Neural cell (in vitro differentiated cells): ENCODE results near the gene TNFRSF14. TPM values are rescaled to one million over a fixed set of nuclear protein-coding genes. Genes with fewer than 3 reads are reported as not detected.
"Not testable (repeated sequence)": the region's sequence is repeated elsewhere in the genome, so short reads cannot be mapped to it uniquely, and the experiment has no call there.

Experiments used
- H2AFZ ChIP-seq: fragments of 200-600, 300-800 bp; sonication (generic), shearing (Covaris generic); 2 replicates; pipeline ENCODE4 v1.6.0; 2014; ENCODE audit warnings: low read depth, mild to moderate bottlenecking, antibody characterized with exemption, low read length, moderate library complexity
- H3F3A ChIP-seq: fragments of 200-600 bp; shearing (Covaris generic); 2 replicates; pipeline ENCODE4 v1.6.1; 2016; ENCODE audit warnings: mild to moderate bottlenecking, moderate library complexity, mixed read lengths, antibody characterized with exemption, low read length; ENCODE audit not compliant: insufficient read depth, poor library complexity, severe bottlenecking
- H3K27ac ChIP-seq: fragments of 200-600, 300-800 bp; sonication (generic), shearing (Covaris generic); 2 replicates; pipeline ENCODE4 v1.5.1; 2014; ENCODE audit warnings: mild to moderate bottlenecking, low read length, moderate library complexity
- H3K27me3 ChIP-seq: fragments of 300-800, 200-600 bp; sonication (generic), shearing (Covaris generic); 2 replicates; pipeline ENCODE4 v1.6.0; 2014; ENCODE audit warnings: mild to moderate bottlenecking, low read depth, low read length, moderate library complexity; ENCODE audit not compliant: insufficient read depth
- H3K36me3 ChIP-seq: fragments of 300-800, 200-600 bp; sonication (generic), shearing (Covaris generic); 2 replicates; pipeline ENCODE4 v1.5.1; 2014; ENCODE audit warnings: mild to moderate bottlenecking, antibody characterized with exemption, low read length, moderate library complexity; ENCODE audit not compliant: insufficient read depth
- H3K4me2 ChIP-seq: fragments of 300-800, 200-600 bp; sonication (generic), shearing (Covaris generic); 2 replicates; pipeline ENCODE4 v1.6.0; 2014; ENCODE audit warnings: mild to moderate bottlenecking, low read length
- H3K4me3 ChIP-seq: fragments of 300-800, 200-600 bp; sonication (generic), shearing (Covaris generic); 2 replicates; pipeline ENCODE4 v1.5.1; 2014; ENCODE audit warnings: mild to moderate bottlenecking, low read length, moderate library complexity
- H3K79me2 ChIP-seq: fragments of 200-600 bp; shearing (Covaris generic); replicated peaks from 2 replicates; pipeline ENCODE4 v1.6.0; 2014; ENCODE audit warnings: mild to moderate bottlenecking, low read length, moderate library complexity; ENCODE audit not compliant: insufficient read depth
- H3K9ac ChIP-seq: fragments of 300-800, 200-600 bp; sonication (generic), shearing (Covaris generic); 2 replicates; pipeline ENCODE4 v1.6.1; 2016; ENCODE audit warnings: mild to moderate bottlenecking, low read length, mixed read lengths
- H3K9me2 ChIP-seq: fragments of 200-600 bp; shearing (Covaris generic); 2 replicates; pipeline ENCODE4 v1.6.1; 2016; ENCODE audit warnings: mild to moderate bottlenecking, low read length, mixed read lengths; ENCODE audit not compliant: insufficient read depth
- H3K9me3 ChIP-seq: fragments of 200-600, 300-800 bp; sonication (generic), shearing (Covaris generic); 2 replicates; pipeline ENCODE4 v1.6.1; 2016; ENCODE audit warnings: mild to moderate bottlenecking, mixed run types, low read length, moderate library complexity, mixed read lengths
- H4K20me1 ChIP-seq: fragments of 200-600 bp; shearing (Covaris generic); 2 replicates; pipeline ENCODE4 v1.6.1; 2016; ENCODE audit warnings: mild to moderate bottlenecking, mixed run types; ENCODE audit not compliant: insufficient read depth
- EP300 ChIP-seq: fragments of 450-650 bp; conservative IDR thresholded peaks from 2 replicates; pipeline ENCODE4 v1.6.1; 2014; ENCODE audit warnings: antibody characterized with exemption, mild to moderate bottlenecking, moderate library complexity; ENCODE audit not compliant: poor library complexity, severe bottlenecking
- EZH2 ChIP-seq: fragments of 200-600, 300-800 bp; shearing (Covaris generic), sonication (generic); IDR thresholded peaks from 2 replicates; pipeline ENCODE4 v1.6.1; 2014; ENCODE audit warnings: antibody characterized with exemption, low read length, borderline replicate concordance, mild to moderate bottlenecking; ENCODE audit not compliant: insufficient read depth, poor library complexity, severe bottlenecking
- MXI1 ChIP-seq: fragments of 450-650 bp; conservative IDR thresholded peaks from 2 replicates; pipeline ENCODE4 v1.6.1; 2014; ENCODE audit warnings: antibody characterized with exemption, mild to moderate bottlenecking; ENCODE audit not compliant: poor library complexity, severe bottlenecking
- POLR2AphosphoS5 ChIP-seq: IDR thresholded peaks from 2 replicates; pipeline ENCODE4 v1.6.1; 2012
- RAD21 ChIP-seq: fragments of 450-650 bp; conservative IDR thresholded peaks from 2 replicates; pipeline ENCODE4 v1.6.1; 2014; ENCODE audit warnings: antibody characterized with exemption, mild to moderate bottlenecking, moderate library complexity
- SMC3 ChIP-seq: fragments of 450-650 bp; conservative IDR thresholded peaks from 2 replicates; pipeline ENCODE4 v1.6.1; 2014; ENCODE audit warnings: antibody characterized with exemption, mild to moderate bottlenecking, moderate library complexity; ENCODE audit not compliant: poor library complexity
- TAF1 ChIP-seq: IDR thresholded peaks from 2 replicates; pipeline ENCODE4 v1.6.1; 2012; ENCODE audit warnings: low read depth
- polyA plus RNA-seq: library from polyadenylated mRNA; depleted of rRNA; stranded (reverse); fragments of >200 nt; gene quantifications from 2 replicates; pipeline ENCODE4 v1.2.3, GENCODE V29; 2014
- TF ChIP-seq, protein P1 (sequence below): IDR thresholded peaks from 2 replicates; pipeline ENCODE4 v1.6.1; 2012; ENCODE audit warnings: borderline replicate concordance
- TF ChIP-seq, protein P2 (sequence below): fragments of 450-650 bp; IDR thresholded peaks from 2 replicates; pipeline ENCODE4 v1.5.1; 2014; ENCODE audit warnings: antibody characterized with exemption, mild to moderate bottlenecking, moderate library complexity; ENCODE audit not compliant: poor library complexity, severe bottlenecking

The TNFRSF14 gene
- polyA plus RNA-seq, 1 donor from 2014 or later = 1.1 TPM

DNA sequence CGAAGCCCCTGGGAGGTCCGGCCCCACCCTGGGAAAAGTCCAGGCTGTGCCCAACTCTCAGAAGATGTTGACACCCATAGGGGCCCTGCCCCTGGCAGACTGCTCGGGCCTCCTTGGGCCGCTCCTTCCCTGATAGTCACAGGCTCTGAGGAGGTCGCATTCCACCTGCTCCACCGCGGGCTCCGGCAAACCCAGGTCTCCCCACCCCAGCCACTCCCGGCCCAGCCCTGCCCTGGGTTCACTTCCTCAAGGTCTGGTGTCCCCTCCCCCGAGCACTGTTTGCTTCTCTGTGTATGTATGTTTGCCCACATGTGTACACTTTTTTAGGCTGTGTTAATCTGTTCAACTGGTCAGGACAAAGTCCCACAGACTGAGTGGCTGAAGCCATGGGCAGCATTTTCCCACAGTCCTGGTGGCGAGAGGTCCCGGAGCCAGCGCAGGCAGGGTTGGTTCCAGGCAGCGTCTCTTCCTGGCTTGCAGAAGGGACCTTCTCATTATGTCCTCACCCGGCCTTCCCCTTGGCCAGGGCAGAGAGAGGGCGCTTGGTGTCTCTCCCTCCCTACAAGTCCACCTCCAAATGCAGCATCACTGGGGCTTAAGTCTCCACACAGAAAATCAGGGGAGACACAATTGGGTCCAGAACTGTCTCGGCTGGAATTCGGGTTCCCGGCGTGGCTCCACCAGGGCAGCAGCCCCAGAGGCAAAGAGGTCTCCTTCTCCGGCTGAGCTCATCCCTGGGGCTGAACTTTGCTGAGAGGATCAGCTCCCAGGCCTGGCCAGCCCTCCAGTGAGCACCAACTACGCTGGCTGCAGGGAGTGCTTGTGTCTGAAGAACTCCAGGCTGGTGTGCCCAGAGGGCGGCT lies 19.9 kb downstream of the TNFRSF14 start:
- TF ChIP-seq, protein P1, sequence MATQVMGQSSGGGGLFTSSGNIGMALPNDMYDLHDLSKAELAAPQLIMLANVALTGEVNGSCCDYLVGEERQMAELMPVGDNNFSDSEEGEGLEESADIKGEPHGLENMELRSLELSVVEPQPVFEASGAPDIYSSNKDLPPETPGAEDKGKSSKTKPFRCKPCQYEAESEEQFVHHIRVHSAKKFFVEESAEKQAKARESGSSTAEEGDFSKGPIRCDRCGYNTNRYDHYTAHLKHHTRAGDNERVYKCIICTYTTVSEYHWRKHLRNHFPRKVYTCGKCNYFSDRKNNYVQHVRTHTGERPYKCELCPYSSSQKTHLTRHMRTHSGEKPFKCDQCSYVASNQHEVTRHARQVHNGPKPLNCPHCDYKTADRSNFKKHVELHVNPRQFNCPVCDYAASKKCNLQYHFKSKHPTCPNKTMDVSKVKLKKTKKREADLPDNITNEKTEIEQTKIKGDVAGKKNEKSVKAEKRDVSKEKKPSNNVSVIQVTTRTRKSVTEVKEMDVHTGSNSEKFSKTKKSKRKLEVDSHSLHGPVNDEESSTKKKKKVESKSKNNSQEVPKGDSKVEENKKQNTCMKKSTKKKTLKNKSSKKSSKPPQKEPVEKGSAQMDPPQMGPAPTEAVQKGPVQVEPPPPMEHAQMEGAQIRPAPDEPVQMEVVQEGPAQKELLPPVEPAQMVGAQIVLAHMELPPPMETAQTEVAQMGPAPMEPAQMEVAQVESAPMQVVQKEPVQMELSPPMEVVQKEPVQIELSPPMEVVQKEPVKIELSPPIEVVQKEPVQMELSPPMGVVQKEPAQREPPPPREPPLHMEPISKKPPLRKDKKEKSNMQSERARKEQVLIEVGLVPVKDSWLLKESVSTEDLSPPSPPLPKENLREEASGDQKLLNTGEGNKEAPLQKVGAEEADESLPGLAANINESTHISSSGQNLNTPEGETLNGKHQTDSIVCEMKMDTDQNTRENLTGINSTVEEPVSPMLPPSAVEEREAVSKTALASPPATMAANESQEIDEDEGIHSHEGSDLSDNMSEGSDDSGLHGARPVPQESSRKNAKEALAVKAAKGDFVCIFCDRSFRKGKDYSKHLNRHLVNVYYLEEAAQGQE = no peak
- TF ChIP-seq EZH2 (no peak), RAD21 (no peak), MXI1 (no peak), TAF1 (no peak), POLR2AphosphoS5 (no peak), EP300 (no peak), SMC3 (no peak)
- TF ChIP-seq, protein P2, sequence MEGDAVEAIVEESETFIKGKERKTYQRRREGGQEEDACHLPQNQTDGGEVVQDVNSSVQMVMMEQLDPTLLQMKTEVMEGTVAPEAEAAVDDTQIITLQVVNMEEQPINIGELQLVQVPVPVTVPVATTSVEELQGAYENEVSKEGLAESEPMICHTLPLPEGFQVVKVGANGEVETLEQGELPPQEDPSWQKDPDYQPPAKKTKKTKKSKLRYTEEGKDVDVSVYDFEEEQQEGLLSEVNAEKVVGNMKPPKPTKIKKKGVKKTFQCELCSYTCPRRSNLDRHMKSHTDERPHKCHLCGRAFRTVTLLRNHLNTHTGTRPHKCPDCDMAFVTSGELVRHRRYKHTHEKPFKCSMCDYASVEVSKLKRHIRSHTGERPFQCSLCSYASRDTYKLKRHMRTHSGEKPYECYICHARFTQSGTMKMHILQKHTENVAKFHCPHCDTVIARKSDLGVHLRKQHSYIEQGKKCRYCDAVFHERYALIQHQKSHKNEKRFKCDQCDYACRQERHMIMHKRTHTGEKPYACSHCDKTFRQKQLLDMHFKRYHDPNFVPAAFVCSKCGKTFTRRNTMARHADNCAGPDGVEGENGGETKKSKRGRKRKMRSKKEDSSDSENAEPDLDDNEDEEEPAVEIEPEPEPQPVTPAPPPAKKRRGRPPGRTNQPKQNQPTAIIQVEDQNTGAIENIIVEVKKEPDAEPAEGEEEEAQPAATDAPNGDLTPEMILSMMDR = no peak
- Histone ChIP-seq H3K36me3 (no peaks in the 10 kb centered on the region), H3F3A (no peaks in the 10 kb centered on the region), H3K4me2 (no peak overlapping the region), H3K4me3 (no peak overlapping the region), H2AFZ (no peak overlapping the region), H3K27me3 (no peaks in the 10 kb centered on the region), H3K9me3 (peaks cover 3% of the 10 kb centered on the region), H3K27ac (no peak overlapping the region), H3K79me2 (no peaks in the 10 kb centered on the region), H3K9ac (no peak overlapping the region), H4K20me1 (no peaks in the 10 kb centered on the region), H3K9me2 (no peaks in the 10 kb centered on the region)

DNA sequence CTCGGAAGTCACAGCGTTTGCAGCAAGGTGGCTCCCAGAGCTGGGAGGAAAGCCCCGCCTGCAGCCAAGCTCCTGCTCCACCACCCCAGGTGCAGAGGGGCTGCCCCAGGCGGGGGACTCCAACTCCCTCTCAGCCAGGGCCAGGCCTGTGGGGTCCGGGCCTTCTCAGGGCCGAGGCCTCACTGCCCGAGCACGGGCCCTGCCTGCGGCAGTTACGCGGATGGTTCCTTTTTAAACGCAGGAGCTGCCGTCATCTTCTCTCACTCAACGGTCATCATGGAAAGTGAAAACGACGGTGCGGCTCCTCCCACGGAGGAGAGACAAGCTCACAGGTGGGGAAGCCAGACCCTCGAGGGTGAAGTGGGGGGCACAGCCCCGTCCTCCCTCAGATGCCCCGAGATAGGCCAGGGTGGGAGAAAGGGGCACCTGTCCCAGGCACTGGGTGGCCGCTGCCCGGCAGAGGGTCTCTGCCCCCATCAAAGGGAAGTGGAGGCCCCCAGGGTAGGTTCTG lies 21.4 kb downstream of the TNFRSF14 start:
- not testable (repeated sequence) for H3F3A ChIP-seq, H2AFZ ChIP-seq, H3K27me3 ChIP-seq, H3K27ac ChIP-seq, H4K20me1 ChIP-seq, H3K4me3 ChIP-seq, H3K9me3 ChIP-seq, H3K36me3 ChIP-seq, H3K79me2 ChIP-seq, H3K9ac ChIP-seq, H3K4me2 ChIP-seq, H3K9me2 ChIP-seq
